Suprapubic skin (tissue), 4 donors: ENCODE data around the gene KLF12. TPM values are rescaled to one million over a fixed set of nuclear protein-coding genes. Genes with fewer than 3 reads are reported as not detected.

Source experiments
- DNase-seq, 2 donors: peaks; one replicate each; pipeline ENCODE4 v3.0.0-alpha.2; 2019; ENCODE audit warnings: low spot score in 2 of 2
- H3K27ac ChIP-seq: fragments of 200-600 bp; sonication (generic); one replicate; pipeline ENCODE4 v1.5.1; 2019
- H3K27me3 ChIP-seq: fragments of 200-600 bp; sonication (generic); one replicate; pipeline ENCODE4 v1.5.1; 2019
- H3K36me3 ChIP-seq: fragments of 200-600 bp; sonication (generic); one replicate; pipeline ENCODE4 v1.5.1; 2019
- H3K4me1 ChIP-seq: fragments of 200-600 bp; sonication (generic); one replicate; pipeline ENCODE4 v1.5.1; 2019
- H3K4me3 ChIP-seq: fragments of 200-600 bp; sonication (generic); one replicate; pipeline ENCODE4 v1.5.1; 2019; ENCODE audit warnings: mild to moderate bottlenecking
- H3K9me3 ChIP-seq: fragments of 200-600 bp; sonication (generic); one replicate; pipeline ENCODE4 v1.5.1; 2019
- EP300 ChIP-seq: sonication (generic); formaldehyde crosslinking; IDR thresholded peaks from one replicate; pipeline ENCODE4 v1.6.1; 2017; ENCODE audit warnings: antibody characterized with exemption
- POLR2A ChIP-seq, 2 donors: fragments of 450-650 bp; IDR thresholded peaks; one replicate each; pipeline ENCODE4 v1.6.1; 2017; ENCODE audit warnings: antibody characterized with exemption in 2 of 2, mild to moderate bottlenecking in 2 of 2, moderate library complexity in 2 of 2
- POLR2AphosphoS5 ChIP-seq, 3 donors: sonication (generic); formaldehyde crosslinking; IDR thresholded peaks; one replicate each; pipeline ENCODE4 v1.6.1; 2017; ENCODE audit warnings: antibody characterized with exemption in 3 of 3
- WGBS: methylation state at CpG from one replicate; pipeline ENCODE4 v1.1.5; 2018; 5-methylcytosine and 5-hydroxymethylcytosine counted together
- total RNA-seq, 4 donors: library from RNA; depleted of rRNA; stranded (reverse); fragments of >200 nt; gene quantifications; one replicate each; pipeline ENCODE4 v1.1.0, GENCODE V29; 2016
- TF ChIP-seq, protein P1 (sequence below), 2 donors: fragments of 200-600 bp in 1 of 2; fragments of 450-650 bp in 1 of 2; sonication (generic) in 1 of 2; IDR thresholded peaks; one replicate each; pipeline ENCODE4 v1.5.1; 2016 to 2019; ENCODE audit warnings: antibody characterized with exemption in 2 of 2, mild to moderate bottlenecking in 1 of 2, moderate library complexity in 1 of 2

KLF12 gene
- total RNA-seq, 4 donors from 2014 or later = 1.9 to 4.6 (median 3.4) TPM

- H3K4me3 ChIP-seq = no peak overlapping the region
- no peaks in the 10 kb centered on the region for H3K36me3 ChIP-seq
- TF ChIP-seq EP300 (no peak), POLR2AphosphoS5 (IDR thresholded peaks at IDR 0.05) (no peak), POLR2A (IDR thresholded peaks at IDR 0.05) (no peak)
- TF ChIP-seq, protein P1, sequence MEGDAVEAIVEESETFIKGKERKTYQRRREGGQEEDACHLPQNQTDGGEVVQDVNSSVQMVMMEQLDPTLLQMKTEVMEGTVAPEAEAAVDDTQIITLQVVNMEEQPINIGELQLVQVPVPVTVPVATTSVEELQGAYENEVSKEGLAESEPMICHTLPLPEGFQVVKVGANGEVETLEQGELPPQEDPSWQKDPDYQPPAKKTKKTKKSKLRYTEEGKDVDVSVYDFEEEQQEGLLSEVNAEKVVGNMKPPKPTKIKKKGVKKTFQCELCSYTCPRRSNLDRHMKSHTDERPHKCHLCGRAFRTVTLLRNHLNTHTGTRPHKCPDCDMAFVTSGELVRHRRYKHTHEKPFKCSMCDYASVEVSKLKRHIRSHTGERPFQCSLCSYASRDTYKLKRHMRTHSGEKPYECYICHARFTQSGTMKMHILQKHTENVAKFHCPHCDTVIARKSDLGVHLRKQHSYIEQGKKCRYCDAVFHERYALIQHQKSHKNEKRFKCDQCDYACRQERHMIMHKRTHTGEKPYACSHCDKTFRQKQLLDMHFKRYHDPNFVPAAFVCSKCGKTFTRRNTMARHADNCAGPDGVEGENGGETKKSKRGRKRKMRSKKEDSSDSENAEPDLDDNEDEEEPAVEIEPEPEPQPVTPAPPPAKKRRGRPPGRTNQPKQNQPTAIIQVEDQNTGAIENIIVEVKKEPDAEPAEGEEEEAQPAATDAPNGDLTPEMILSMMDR (IDR thresholded peaks at IDR 0.05) = no peak
- DNase-seq = no peak
- no peaks in the 10 kb centered on the region for H3K9me3 ChIP-seq
- no peaks in the 10 kb centered on the region for H3K27me3 ChIP-seq
- H3K4me1 ChIP-seq = peaks cover 5% of the 10 kb centered on the region
- no peak overlapping the region for H3K27ac ChIP-seq
- 56% methylated on average over 5 of the region's 5 CpGs for WGBS
These were observed 22.0 kb downstream of the KLF12 start for GRCh38 chr13:74111901-74112824.

DNA sequence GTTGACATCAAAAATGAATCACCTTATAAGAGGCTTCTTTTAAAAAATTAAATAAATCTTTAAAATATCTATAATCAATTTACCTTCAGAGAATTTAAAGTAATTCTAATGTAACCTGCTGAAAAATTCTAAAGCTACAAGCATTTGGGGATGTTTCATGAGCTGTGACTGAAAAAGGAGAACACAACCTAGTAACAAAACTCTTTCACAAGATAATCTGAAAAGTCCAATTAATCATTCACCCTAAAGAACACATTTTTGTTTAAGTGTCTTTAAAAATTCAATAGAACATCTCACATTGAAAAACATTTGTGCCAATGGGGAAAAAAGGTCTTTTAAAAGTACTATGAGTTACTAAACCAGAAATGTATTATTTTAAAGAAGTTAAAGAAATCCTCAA, 22.8 kb downstream of the KLF12 start:
- Histone ChIP-seq H3K36me3 (no peaks in the 10 kb centered on the region), H3K9me3 (no peaks in the 10 kb centered on the region), H3K27ac (no peak overlapping the region), H3K4me1 (peaks cover 5% of the 10 kb centered on the region), H3K27me3 (no peaks in the 10 kb centered on the region), H3K4me3 (no peak overlapping the region)
- TF ChIP-seq POLR2A (IDR thresholded peaks at IDR 0.05) = no peak
- no peak for TF ChIP-seq POLR2AphosphoS5 (IDR thresholded peaks at IDR 0.05)
- TF ChIP-seq, protein P1 (IDR thresholded peaks at IDR 0.05) = no peak
- no peak for TF ChIP-seq EP300
- no peak for DNase-seq

DNA sequence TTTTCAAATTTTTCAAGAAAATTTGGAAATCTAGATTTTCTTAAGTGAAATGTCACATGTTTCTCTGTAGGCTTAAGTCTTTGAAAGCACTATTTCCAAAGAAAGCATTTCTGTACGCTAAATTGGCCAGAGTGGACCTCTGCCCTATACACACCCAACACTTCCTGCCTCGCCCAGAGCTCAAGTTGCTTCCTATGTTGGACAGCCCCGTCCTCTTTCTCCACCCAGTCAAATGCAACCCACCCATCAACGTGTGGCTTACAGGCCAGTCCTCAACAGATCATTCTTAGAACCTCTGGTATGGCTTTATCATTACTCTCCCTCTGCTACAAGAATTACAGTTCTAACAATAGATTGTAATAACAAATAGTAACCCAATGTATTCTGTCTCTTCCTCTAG, 24.2 kb downstream of the KLF12 start:
- H3K27me3 ChIP-seq = no peaks in the 10 kb centered on the region
- TF ChIP-seq, protein P1 (IDR thresholded peaks at IDR 0.05) = no peak

DNA sequence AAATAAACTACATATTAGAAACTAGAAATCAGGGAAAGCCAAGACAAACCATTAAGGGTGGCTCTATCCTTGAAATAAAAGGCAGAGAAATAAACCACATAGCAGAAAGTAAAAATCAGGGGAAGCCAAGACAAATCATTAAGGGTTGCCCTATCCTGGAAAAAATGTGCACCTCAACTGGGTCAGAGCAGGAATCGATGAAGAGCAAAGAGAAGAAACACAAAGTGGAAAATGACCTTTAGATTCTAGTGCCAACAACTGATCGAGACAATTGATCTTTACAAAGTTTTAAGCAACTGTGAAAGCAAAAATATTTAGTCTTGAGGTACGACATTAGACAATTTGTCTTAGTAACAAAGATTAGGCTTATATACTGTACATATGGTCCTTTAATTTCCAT, 26.6 kb downstream of the KLF12 start:
- no peak for DNase-seq
- Histone ChIP-seq H3K4me3 (no peak overlapping the region), H3K27me3 (no peaks in the 10 kb centered on the region), H3K9me3 (no peaks in the 10 kb centered on the region), H3K27ac (no peak overlapping the region), H3K36me3 (no peaks in the 10 kb centered on the region), H3K4me1 (peaks cover 2% of the 10 kb centered on the region)
- WGBS = 97% methylated on average over 3 of the region's 3 CpGs
- TF ChIP-seq POLR2A (IDR thresholded peaks at IDR 0.05) (no peak), EP300 (no peak), POLR2AphosphoS5 (IDR thresholded peaks at IDR 0.05) (no peak)
- TF ChIP-seq, protein P1 (IDR thresholded peaks at IDR 0.05) = no peak

More for the DNA sequence above, 24.2 kb downstream of the KLF12 start:
- DNase-seq = no peak
- H3K4me3 ChIP-seq = no peak overlapping the region
- no peaks in the 10 kb centered on the region for H3K9me3 ChIP-seq
- H3K27ac ChIP-seq = no peak overlapping the region
- 75% methylated on average over 4 of the region's 4 CpGs for WGBS
- no peaks in the 10 kb centered on the region for H3K36me3 ChIP-seq
- peaks cover 5% of the 10 kb centered on the region for H3K4me1 ChIP-seq

GRCh38 chr13:74105871-74106270, 28.3 kb downstream of the KLF12 start:
- Histone ChIP-seq H3K36me3 (no peaks in the 10 kb centered on the region), H3K9me3 (no peaks in the 10 kb centered on the region), H3K4me3 (no peak overlapping the region), H3K4me1 (no peaks in the 10 kb centered on the region), H3K27ac (no peak overlapping the region), H3K27me3 (no peaks in the 10 kb centered on the region)
- TF ChIP-seq EP300 = no peak
- TF ChIP-seq, protein P1 (IDR thresholded peaks at IDR 0.05) = no peak
- DNase-seq = no peak
